Dermis microvascular lymphatic vessel endothelial cell (primary cell): Measurements from ENCODE around the gene MRGPRE. TPM values are rescaled to one million over a fixed set of nuclear protein-coding genes. Genes with fewer than 3 reads are reported as not detected.

Experiments
- DNase-seq, 2 donors: peaks; one replicate each; pipeline versions ENCODE4 v3.0.0 to v3.0.0-alpha.2; 2010; ENCODE audit warnings: low read depth in 2 of 2
- total RNA-seq: library from RNA; depleted of rRNA; stranded (reverse); fragments of >200 nt; gene quantifications from 2 replicates; pipeline ENCODE4 v1.2.1, GENCODE V29; 2014

Gene MRGPRE
- total RNA-seq, 1 donor from 2014 or later: not detected

GRCh38 chr11:3213659-3214419 lies 18.4 kb downstream of the MRGPRE start:
- no peak for DNase-seq

- DNase-seq: no peak
Observed at GRCh38 chr11:3208272-3208671, 23.9 kb downstream of the MRGPRE start.

- no peak for DNase-seq
Observed at GRCh38 chr11:3207526-3208189, 24.6 kb downstream of the MRGPRE start.

- DNase-seq: no peak
Observed at GRCh38 chr11:3206922-3207204, 25.4 kb downstream of the MRGPRE start.

- DNase-seq: no peak
Observed at GRCh38 chr11:3206156-3206921, 25.9 kb downstream of the MRGPRE start.

- DNase-seq: no peak
Observed at GRCh38 chr11:3205261-3206155, 26.7 kb downstream of the MRGPRE start.

GRCh38 chr11:3204141-3205015 lies 27.8 kb downstream of the MRGPRE start:
- DNase-seq: no peak

GRCh38 chr11:3203221-3204043 lies 28.8 kb downstream of the MRGPRE start:
- DNase-seq: no peak

- DNase-seq: no peak
Observed at GRCh38 chr11:3202759-3203158, 29.5 kb downstream of the MRGPRE start.

- no peak for DNase-seq
Observed at GRCh38 chr11:3202305-3202704, 29.9 kb downstream of the MRGPRE start.

GRCh38 chr11:3201677-3202181 lies 30.5 kb downstream of the MRGPRE start:
- DNase-seq: no peak

GRCh38 chr11:3201112-3201581 lies 31.1 kb downstream of the MRGPRE start:
- no peak for DNase-seq

- no peak for DNase-seq
Observed at GRCh38 chr11:3200388-3201111, 31.7 kb downstream of the MRGPRE start.

GRCh38 chr11:3199537-3200295 lies 32.5 kb downstream of the MRGPRE start:
- DNase-seq: no peak

GRCh38 chr11:3198815-3199214 lies 33.4 kb downstream of the MRGPRE start:
- no peak for DNase-seq

GRCh38 chr11:3197878-3198528 lies 34.2 kb downstream of the MRGPRE start:
- DNase-seq: no peak

GRCh38 chr11:3197044-3197695 lies 35.0 kb downstream of the MRGPRE start:
- DNase-seq: no peak
